Measurements from ENCODE around the gene PRG3. TPM values are rescaled to one million over a fixed set of nuclear protein-coding genes. Genes with fewer than 3 reads are reported as not detected.

PRG3 gene
- total and polyA plus RNA-seq, 2 of the 13 experiments (the other 11 are each of a cell fraction or from before 2014, with no cell fraction given), result not detected

GRCh38 chr11:57331720-57332119 lies 49.2 kb downstream of the PRG3 start:
- POLR2A ChIA-PET, result no interaction called here
- Histone ChIP-seq H3K79me2 (ENCODE audit: insufficient read depth, low read length) (peaks cover 32% of the 10 kb centered on the region), H3K36me3 (replicated peaks in 1 of 2; ENCODE audit: control insufficient read depth in 1 of 2, insufficient read depth in 2 of 2, low read length in 2 of 2) (peaks cover 32 to 70% of the 10 kb centered on the region in 2 experiments), H3K4me1 (ENCODE audit: insufficient read depth, low read length) (peaks cover 27% of the 10 kb centered on the region), H3K4me2 (ENCODE audit: low read depth, low read length) (no peak overlapping the region), H2AFZ (ENCODE audit: low read length) (no peak overlapping the region), H3K27ac (ENCODE audit: extremely low read length, insufficient read depth, low read length) (no peak overlapping the region), H3K9me3 (ENCODE audit: low read length) (no peaks in the 10 kb centered on the region), H3K4me3 (replicated peaks in 1 of 3; ENCODE audit: insufficient read depth in 1 of 3, low read depth in 2 of 3, low read length in 3 of 3) (no peak overlapping the region), H4K20me1 (ENCODE audit: insufficient read depth, low read length) (no peaks in the 10 kb centered on the region), H3K27me3 (ENCODE audit: control insufficient read depth in 1 of 2, insufficient read depth in 2 of 2, low read length in 2 of 2) (no peaks in the 10 kb centered on the region), H3K9ac (ENCODE audit: insufficient read depth, low read depth, low read length) (no peak overlapping the region)
- FAIRE-seq, result no peak
- 96% methylated on average over 10 of the region's 14 CpGs for WGBS (ENCODE audit: low lambda C conversion rate)
- DNase-seq (ENCODE audit: low spot score), result no peak
- ATAC-seq, result no peak
- CTCF ChIA-PET (ENCODE audit: low intra/inter-chr PET ratio, low total read pairs), result no interaction called here
- BruUV-seq (replicated peaks), result no TSS peak
- in situ Hi-C loops (cut with HindIII; ENCODE audit: extremely low pct_ligation_motif_present, low pct_unique_long_range_greater_than_20kb), result no loop called here
- peak; percentile 26 for TF ChIP-seq RBM22 (optimal IDR thresholded peaks at IDR 0.05; ENCODE audit: low read length)
- no peak for TF ChIP-seq HOXA3 (CRISPR knock-in tag; IDR thresholded peaks at IDR 0.05)
- intact Hi-C loops (cut with micrococcal nuclease; ENCODE audit: unreplicated experiment), result no loop called here

GRCh38 chr11:57330029-57330428 lies 50.9 kb downstream of the PRG3 start:
- BruUV-seq (replicated peaks), result no TSS peak
- POLR2A ChIA-PET, result interaction anchor here (1.6 kb wide), 1 partner anchor 14 kb away, joined by 3 read pairs; no protein-coding TSS in a partner anchor
- CTCF ChIA-PET (ENCODE audit: low intra/inter-chr PET ratio, low total read pairs), result no interaction called here
- Histone ChIP-seq H3K4me2 (ENCODE audit: low read depth, low read length) (no peak overlapping the region), H4K20me1 (ENCODE audit: insufficient read depth, low read length) (no peaks in the 10 kb centered on the region), H3K79me2 (ENCODE audit: insufficient read depth, low read length) (peaks cover 24% of the 10 kb centered on the region), H3K9me3 (ENCODE audit: low read length) (no peaks in the 10 kb centered on the region), H3K4me3 (replicated peaks in 1 of 3; ENCODE audit: insufficient read depth in 1 of 3, low read depth in 2 of 3, low read length in 3 of 3) (no peak overlapping the region), H3K4me1 (ENCODE audit: insufficient read depth, low read length) (peaks cover 33% of the 10 kb centered on the region), H3K27ac (ENCODE audit: extremely low read length, insufficient read depth, low read length) (no peak overlapping the region), H3K9ac (ENCODE audit: insufficient read depth, low read depth, low read length) (no peak overlapping the region), H3K27me3 (ENCODE audit: control insufficient read depth in 1 of 2, insufficient read depth in 2 of 2, low read length in 2 of 2) (no peaks in the 10 kb centered on the region; a peak in 1 of 5 replicates), H3K36me3 (replicated peaks in 1 of 2; ENCODE audit: control insufficient read depth in 1 of 2, insufficient read depth in 2 of 2, low read length in 2 of 2) (peaks cover 34 to 78% of the 10 kb centered on the region in 2 experiments), H2AFZ (ENCODE audit: low read length) (no peak overlapping the region)
- DNase-seq (ENCODE audit: low spot score), result no peak
- WGBS (ENCODE audit: low lambda C conversion rate), result 95% methylated on average over 9 of the region's 9 CpGs
- no peak for FAIRE-seq
- no peak for ATAC-seq
- TF ChIP-seq GFI1 (CRISPR knock-in tag; IDR thresholded peaks at IDR 0.05; ENCODE audit: borderline replicate concordance), result no peak
- no peak for TF ChIP-seq ZNF317 (CRISPR knock-in tag; IDR thresholded peaks at IDR 0.05)
- TF ChIP-seq MTF1 (CRISPR knock-in tag; IDR thresholded peaks at IDR 0.05), result no peak
- no peak for TF ChIP-seq SIN3B (IDR thresholded peaks at IDR 0.05; ENCODE audit: low read length)
- TF ChIP-seq TBL1XR1 (IDR thresholded peaks at IDR 0.05; ENCODE audit: borderline replicate concordance, low read length, partially characterized antibody), result no peak
- TF ChIP-seq AGO1 (IDR thresholded peaks at IDR 0.05; ENCODE audit: low read depth, low read length, poor library complexity, severe bottlenecking), result no peak
- no peak for TF ChIP-seq ZNF605 (CRISPR knock-in tag; IDR thresholded peaks at IDR 0.05)
- TF ChIP-seq HBP1 (CRISPR knock-in tag; IDR thresholded peaks at IDR 0.05; ENCODE audit: low read depth), result no peak
- no peak for TF ChIP-seq SIN3A (IDR thresholded peaks at IDR 0.05; ENCODE audit: borderline replicate concordance, low read depth, low read length)
- intact Hi-C loops (cut with micrococcal nuclease; ENCODE audit: unreplicated experiment), result no loop called here
- in situ Hi-C loops (cut with HindIII; ENCODE audit: extremely low pct_ligation_motif_present, low pct_unique_long_range_greater_than_20kb), result no loop called here

Data from HepG2 (cell line).